Measurements from ENCODE around the gene MRPS17.

The MRPS17 gene

GRCh38 chr7:55973747-55974250 lies 22.1 kb downstream of the MRPS17 start:
- DNase-seq = no peak

- no peak for DNase-seq
These were observed 24.4 kb downstream of the MRPS17 start for GRCh38 chr7:55975988-55976633.

- DNase-seq = no peak
These were observed 26.2 kb downstream of the MRPS17 start for GRCh38 chr7:55977831-55978230.

GRCh38 chr7:55980266-55980665 lies 28.6 kb downstream of the MRPS17 start:
- DNase-seq = no peak

GRCh38 chr7:55983537-55983936 lies 31.9 kb downstream of the MRPS17 start:
- DNase-seq = no peak

GRCh38 chr7:55992346-55992745 lies 40.7 kb downstream of the MRPS17 start:
- DNase-seq = no peak

GRCh38 chr7:55996856-55997500 lies 45.3 kb downstream of the MRPS17 start:
- DNase-seq = no peak

- DNase-seq = no peak
These were observed 52.1 kb downstream of the MRPS17 start for GRCh38 chr7:56003749-56004148.
